ENCODE measurements around the gene C2orf76.

DNA sequence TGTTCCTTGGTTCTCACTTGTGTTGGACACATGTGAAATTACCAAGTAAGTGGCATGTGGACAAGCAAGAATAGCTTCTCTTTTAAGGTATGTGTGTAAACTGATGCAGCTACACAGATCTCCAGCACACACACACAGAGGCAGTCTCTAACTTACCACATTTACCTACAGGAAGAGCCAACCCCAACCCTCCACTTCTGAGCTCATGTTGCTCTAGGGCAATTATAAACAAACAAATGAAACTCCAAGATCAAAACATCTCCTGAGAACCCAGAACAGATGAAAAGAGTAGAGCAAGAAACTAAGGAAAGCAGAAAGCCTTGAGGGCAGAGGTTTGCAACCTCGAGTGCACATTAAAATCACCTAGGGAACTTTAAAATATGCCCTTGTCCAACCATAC, 49.0 kb upstream of the C2orf76 start:
- TF ChIP-seq, protein P1, sequence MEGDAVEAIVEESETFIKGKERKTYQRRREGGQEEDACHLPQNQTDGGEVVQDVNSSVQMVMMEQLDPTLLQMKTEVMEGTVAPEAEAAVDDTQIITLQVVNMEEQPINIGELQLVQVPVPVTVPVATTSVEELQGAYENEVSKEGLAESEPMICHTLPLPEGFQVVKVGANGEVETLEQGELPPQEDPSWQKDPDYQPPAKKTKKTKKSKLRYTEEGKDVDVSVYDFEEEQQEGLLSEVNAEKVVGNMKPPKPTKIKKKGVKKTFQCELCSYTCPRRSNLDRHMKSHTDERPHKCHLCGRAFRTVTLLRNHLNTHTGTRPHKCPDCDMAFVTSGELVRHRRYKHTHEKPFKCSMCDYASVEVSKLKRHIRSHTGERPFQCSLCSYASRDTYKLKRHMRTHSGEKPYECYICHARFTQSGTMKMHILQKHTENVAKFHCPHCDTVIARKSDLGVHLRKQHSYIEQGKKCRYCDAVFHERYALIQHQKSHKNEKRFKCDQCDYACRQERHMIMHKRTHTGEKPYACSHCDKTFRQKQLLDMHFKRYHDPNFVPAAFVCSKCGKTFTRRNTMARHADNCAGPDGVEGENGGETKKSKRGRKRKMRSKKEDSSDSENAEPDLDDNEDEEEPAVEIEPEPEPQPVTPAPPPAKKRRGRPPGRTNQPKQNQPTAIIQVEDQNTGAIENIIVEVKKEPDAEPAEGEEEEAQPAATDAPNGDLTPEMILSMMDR (IDR thresholded peaks at IDR 0.05) = no peak
- TF ChIP-seq POLR2A (IDR thresholded peaks at IDR 0.05) = no peak

All from uterus (tissue), 2 donors.